HUES64 (cell line): ENCODE data around the gene LRP3.

Experiments
- H3K27ac ChIP-seq: 2 replicates; pipeline ENCODE4 v1.7.0; 2013; ENCODE audit warnings: low read depth, low read length, inconsistent platforms
- H3K27me3 ChIP-seq: 2 replicates; pipeline ENCODE4 v1.6.1; 2013; ENCODE audit warnings: mild to moderate bottlenecking, low read length; ENCODE audit not compliant: insufficient read depth
- H3K36me3 ChIP-seq: 2 replicates; pipeline ENCODE4 v1.6.1; 2013; ENCODE audit warnings: mild to moderate bottlenecking, low read length; ENCODE audit not compliant: insufficient read depth
- H3K4me1 ChIP-seq: 2 replicates; pipeline ENCODE4 v1.6.1; 2013; ENCODE audit warnings: mild to moderate bottlenecking, low read length, moderate library complexity; ENCODE audit not compliant: insufficient read depth
- H3K4me3 ChIP-seq: 2 replicates; pipeline ENCODE4 v1.5.1; 2013; ENCODE audit warnings: mild to moderate bottlenecking, low read length, moderate library complexity
- H3K9ac ChIP-seq: 2 replicates; pipeline ENCODE4 v1.6.1; 2013; ENCODE audit warnings: mild to moderate bottlenecking, low read depth, low read length
- H3K9me3 ChIP-seq: 2 replicates; pipeline ENCODE4 v1.6.1; 2013; ENCODE audit warnings: low read depth, low read length; ENCODE audit not compliant: insufficient read depth
- WGBS: fragments of 150-250, 120-280 bp; methylation state at CpG from one replicate; pipeline ENCODE4 v1.1.7; 2013; ENCODE audit warnings: missing lambda C conversion rate; 5-methylcytosine and 5-hydroxymethylcytosine counted together

LRP3 gene

GRCh38 chr19:33250500-33250899, 56.4 kb downstream of the LRP3 start:
- H3K27ac ChIP-seq: no peak overlapping the region
- no peaks in the 10 kb centered on the region for H3K27me3 ChIP-seq
- H3K9ac ChIP-seq: no peak overlapping the region
- no peak overlapping the region for H3K4me3 ChIP-seq
- H3K36me3 ChIP-seq: no peaks in the 10 kb centered on the region
- peaks cover 2% of the 10 kb centered on the region; the same call in 1 of the 2 replicates for H3K9me3 ChIP-seq
- WGBS: 97% methylated on average over 1 of the region's 1 CpG
- H3K4me1 ChIP-seq: no peaks in the 10 kb centered on the region

GRCh38 chr19:33251076-33251475, 56.9 kb downstream of the LRP3 start:
- Histone ChIP-seq H3K4me1 (no peaks in the 10 kb centered on the region), H3K9ac (no peak overlapping the region), H3K27me3 (no peaks in the 10 kb centered on the region), H3K4me3 (no peak overlapping the region), H3K27ac (no peak overlapping the region), H3K9me3 (no peaks in the 10 kb centered on the region), H3K36me3 (no peaks in the 10 kb centered on the region)
- 57% methylated on average over 12 of the region's 12 CpGs for whole genome bisulfite sequencing

GRCh38 chr19:33251526-33252090, 57.5 kb downstream of the LRP3 start:
- H3K9me3 ChIP-seq: no peaks in the 10 kb centered on the region
- WGBS: 80% methylated on average over 17 of the region's 17 CpGs
- H3K4me1 ChIP-seq: no peaks in the 10 kb centered on the region
- no peaks in the 10 kb centered on the region for H3K36me3 ChIP-seq
- no peak overlapping the region for H3K4me3 ChIP-seq
- no peak overlapping the region for H3K27ac ChIP-seq
- no peak overlapping the region for H3K9ac ChIP-seq
- H3K27me3 ChIP-seq: no peaks in the 10 kb centered on the region

GRCh38 chr19:33252418-33252962, 58.4 kb downstream of the LRP3 start:
- 91% methylated on average over 4 of the region's 4 CpGs for WGBS
- H3K27ac ChIP-seq: no peak overlapping the region
- H3K9ac ChIP-seq: no peak overlapping the region
- H3K4me1 ChIP-seq: no peaks in the 10 kb centered on the region
- no peaks in the 10 kb centered on the region for H3K27me3 ChIP-seq
- H3K36me3 ChIP-seq: no peaks in the 10 kb centered on the region
- H3K4me3 ChIP-seq: no peak overlapping the region
- no peaks in the 10 kb centered on the region for H3K9me3 ChIP-seq

- 0 out of 2 replicates have a peak, but pooled peaks cover 2% of the 10 kb centered on the region for H3K9me3 ChIP-seq
- no peak overlapping the region for H3K9ac ChIP-seq
- H3K27ac ChIP-seq: no peak overlapping the region
- no peaks in the 10 kb centered on the region for H3K4me1 ChIP-seq
- H3K36me3 ChIP-seq: no peaks in the 10 kb centered on the region
- H3K27me3 ChIP-seq: no peaks in the 10 kb centered on the region
- no peak overlapping the region for H3K4me3 ChIP-seq
- WGBS: 94% methylated on average over 8 of the region's 8 CpGs
Measured at GRCh38 chr19:33252971-33253370, 58.8 kb downstream of the LRP3 start.

GRCh38 chr19:33254245-33254824, 60.2 kb downstream of the LRP3 start:
- Histone ChIP-seq H3K4me3 (no peak overlapping the region), H3K9ac (no peak overlapping the region), H3K27ac (no peak overlapping the region), H3K36me3 (no peaks in the 10 kb centered on the region), H3K27me3 (no peaks in the 10 kb centered on the region), H3K4me1 (no peaks in the 10 kb centered on the region), H3K9me3 (0 out of 2 replicates have a peak, but pooled peaks cover 2% of the 10 kb centered on the region)
- WGBS: 82% methylated on average over 13 of the region's 13 CpGs

- H3K27me3 ChIP-seq: no peaks in the 10 kb centered on the region
- H3K36me3 ChIP-seq: no peaks in the 10 kb centered on the region
- WGBS: 91% methylated on average over 7 of the region's 7 CpGs
Measured at GRCh38 chr19:33255781-33256180, 61.7 kb downstream of the LRP3 start.

GRCh38 chr19:33256261-33256660, 62.1 kb downstream of the LRP3 start:
- Histone ChIP-seq H3K27me3 (no peaks in the 10 kb centered on the region), H3K36me3 (no peaks in the 10 kb centered on the region), H3K9me3 (0 out of 2 replicates have a peak, but pooled peaks cover 2% of the 10 kb centered on the region), H3K27ac (no peak overlapping the region), H3K4me1 (no peaks in the 10 kb centered on the region), H3K4me3 (no peak overlapping the region), H3K9ac (no peak overlapping the region)
- WGBS: 86% methylated on average over 7 of the region's 7 CpGs

More at GRCh38 chr19:33255781-33256180, 61.7 kb downstream of the LRP3 start:
- Histone ChIP-seq H3K9ac (no peak overlapping the region), H3K9me3 (0 out of 2 replicates have a peak, but pooled peaks cover 2% of the 10 kb centered on the region), H3K4me1 (no peaks in the 10 kb centered on the region), H3K27ac (no peak overlapping the region), H3K4me3 (no peak overlapping the region)

- WGBS: no CpG with 5 or more reads among the region's 2 CpGs
- H3K9ac ChIP-seq: no peak overlapping the region
- H3K9me3 ChIP-seq: 0 out of 2 replicates have a peak, but pooled peaks cover 2% of the 10 kb centered on the region
- H3K4me1 ChIP-seq: no peaks in the 10 kb centered on the region
- no peaks in the 10 kb centered on the region for H3K36me3 ChIP-seq
- no peak overlapping the region for H3K27ac ChIP-seq
- no peak overlapping the region for H3K4me3 ChIP-seq
- no peaks in the 10 kb centered on the region for H3K27me3 ChIP-seq
Measured at GRCh38 chr19:33257828-33258227, 63.7 kb downstream of the LRP3 start.
